Measurements from ENCODE around the gene CR1.

DNA sequence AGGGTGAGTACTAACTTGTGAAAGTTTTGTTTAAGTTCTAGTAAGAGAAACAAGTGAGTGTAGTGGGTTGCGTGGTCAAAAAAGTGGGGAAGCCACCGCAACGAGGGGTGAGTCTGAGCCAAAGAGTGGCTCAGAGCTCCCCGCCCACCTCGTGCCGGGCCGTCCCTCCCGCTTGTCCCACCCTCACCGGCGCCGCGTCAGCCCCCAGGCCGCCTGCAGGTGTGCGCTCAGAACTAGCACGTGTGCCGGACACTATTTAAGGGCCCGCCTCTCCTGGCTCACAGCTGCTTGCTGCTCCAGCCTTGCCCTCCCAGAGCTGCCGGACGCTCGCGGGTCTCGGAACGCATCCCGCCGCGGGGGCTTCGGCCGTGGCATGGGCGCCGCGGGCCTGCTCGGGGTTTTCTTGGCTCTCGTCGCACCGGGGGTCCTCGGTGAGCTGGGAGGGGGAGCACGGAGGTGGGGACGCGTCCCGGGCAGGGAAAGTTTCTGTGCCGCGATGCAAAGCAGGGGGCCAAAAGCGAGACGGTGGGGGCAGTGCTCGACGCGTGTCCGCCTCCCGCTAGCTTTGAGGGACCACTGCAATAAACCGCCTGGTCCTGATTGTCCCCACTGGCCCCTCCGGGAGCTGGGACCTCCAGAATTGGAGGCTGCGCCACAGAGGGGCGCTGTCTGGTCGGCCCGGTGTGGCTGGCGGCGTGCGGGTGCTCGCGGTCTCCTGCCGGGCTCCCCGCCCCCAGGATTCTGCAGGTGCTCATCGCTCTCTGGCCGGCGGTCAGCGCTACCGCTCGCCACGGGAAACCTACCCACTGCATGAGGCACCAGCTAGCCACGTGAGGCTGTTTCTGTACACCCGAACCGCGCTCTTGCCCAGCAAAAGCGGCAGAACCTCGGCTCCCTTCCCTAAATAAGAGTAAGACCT is 41.7 kb upstream of the CR1 start, which contains the start of gene CR2:
- no peak for TF ChIP-seq POLR2AphosphoS5 (IDR thresholded peaks at IDR 0.05; ENCODE audit: borderline replicate concordance, low read depth, low read length)
- no peak for TF ChIP-seq EZH2 (IDR thresholded peaks at IDR 0.05)
- TF ChIP-seq FOXP2 (optimal IDR thresholded peaks at IDR 0.05; ENCODE audit: control extremely low read depth, extremely low read length, insufficient read depth), result no peak

Measured in SK-N-MC (cell line).